ENCODE measurements around the gene HASPIN. TPM values are rescaled to one million over a fixed set of nuclear protein-coding genes. Genes with fewer than 3 reads are reported as not detected.

Gene HASPIN
- total RNA-seq, 1 donor from 2014 or later: 22.9 TPM

DNA sequence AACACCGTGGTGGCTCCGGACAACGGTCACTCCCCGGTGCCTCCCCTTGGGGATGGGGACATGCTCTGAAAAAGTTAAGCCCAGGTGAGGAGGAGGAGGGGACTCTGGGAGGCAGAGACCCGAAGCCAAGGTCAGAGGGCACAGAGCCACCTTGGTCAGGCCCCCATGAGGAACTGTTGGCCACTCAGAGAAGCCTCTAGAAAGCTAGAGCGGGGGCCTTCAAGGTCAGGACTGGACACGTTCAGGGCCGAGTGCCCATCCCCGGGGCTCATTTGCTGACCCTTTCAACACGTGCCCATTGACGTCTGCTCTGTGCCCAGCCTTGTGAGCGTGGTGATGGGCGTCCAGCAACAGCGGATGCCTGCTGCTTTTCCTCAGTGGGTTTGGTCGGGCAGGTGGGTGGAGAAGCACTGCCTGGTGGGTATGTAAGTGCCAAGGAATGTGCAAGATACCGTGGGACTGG lies 38.2 kb downstream of the HASPIN start:
- Mint-ChIP-seq H3K27ac (ENCODE audit: unreplicated experiment) (no peak overlapping the region), H3K4me1 (no peaks in the 10 kb centered on the region), H3K4me3 (no peak overlapping the region), H3K9me3 (peaks cover 5% of the 10 kb centered on the region), H3K36me3 (ENCODE audit: low read depth) (no peaks in the 10 kb centered on the region), H3K27me3 (ENCODE audit: low read depth) (no peaks in the 10 kb centered on the region)
- no peak for DNase-seq (ENCODE audit: low read depth, low spot score)
- no peak for TF ChIP-seq CTCF (conservative IDR thresholded peaks at IDR 0.05)

GRCh38 chr17:3762922-3763776 lies 39.4 kb downstream of the HASPIN start:
- Mint-ChIP-seq H3K4me1 (no peaks in the 10 kb centered on the region), H3K27me3 (ENCODE audit: low read depth) (no peaks in the 10 kb centered on the region), H3K4me3 (no peak overlapping the region), H3K27ac (ENCODE audit: unreplicated experiment) (no peak overlapping the region), H3K36me3 (ENCODE audit: low read depth) (no peaks in the 10 kb centered on the region), H3K9me3 (peaks cover 5% of the 10 kb centered on the region)
- TF ChIP-seq CTCF (conservative IDR thresholded peaks at IDR 0.05): no peak
- DNase-seq (ENCODE audit: low read depth, low spot score): no peak

- Mint-ChIP-seq H3K27me3 (ENCODE audit: low read depth) (no peaks in the 10 kb centered on the region), H3K4me3 (no peak overlapping the region), H3K27ac (ENCODE audit: unreplicated experiment) (no peak overlapping the region), H3K9me3 (peaks cover 5% of the 10 kb centered on the region), H3K4me1 (peaks cover 5% of the 10 kb centered on the region), H3K36me3 (ENCODE audit: low read depth) (no peaks in the 10 kb centered on the region)
- no peak for TF ChIP-seq CTCF (conservative IDR thresholded peaks at IDR 0.05)
- DNase-seq (ENCODE audit: low read depth, low spot score): no peak
These were observed 40.1 kb downstream of the HASPIN start for GRCh38 chr17:3763777-3764170.

DNA sequence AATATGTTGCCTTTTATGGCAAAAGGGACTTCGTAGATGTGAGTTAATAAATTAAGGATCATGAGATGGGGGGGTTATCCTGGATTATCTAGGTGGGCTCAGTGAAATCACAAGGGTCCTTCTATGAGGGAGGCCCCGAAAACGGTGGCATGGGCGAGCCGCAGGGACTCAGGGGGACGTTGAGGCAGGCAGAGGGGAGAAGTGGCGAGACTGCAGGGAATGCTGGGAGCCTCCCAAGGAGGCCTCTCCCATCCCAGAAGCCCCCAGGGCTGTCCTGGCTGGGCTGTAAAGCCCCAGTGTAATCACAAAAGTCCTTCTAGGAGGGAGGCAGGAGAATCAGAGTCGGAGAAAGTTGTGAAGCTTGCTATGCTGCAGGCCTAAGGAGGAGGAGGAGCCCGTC lies 42.3 kb downstream of the HASPIN start:
- H3K9me3 Mint-ChIP-seq: no peaks in the 10 kb centered on the region
- H3K4me3 Mint-ChIP-seq: no peak overlapping the region
- H3K27ac Mint-ChIP-seq (ENCODE audit: unreplicated experiment): no peak overlapping the region
- H3K4me1 Mint-ChIP-seq: peaks cover 8% of the 10 kb centered on the region
- H3K36me3 Mint-ChIP-seq (ENCODE audit: low read depth): no peaks in the 10 kb centered on the region
- H3K27me3 Mint-ChIP-seq (ENCODE audit: low read depth): no peaks in the 10 kb centered on the region
- no peak for TF ChIP-seq CTCF (conservative IDR thresholded peaks at IDR 0.05)
- no peak for DNase-seq (ENCODE audit: low read depth, low spot score)

DNA sequence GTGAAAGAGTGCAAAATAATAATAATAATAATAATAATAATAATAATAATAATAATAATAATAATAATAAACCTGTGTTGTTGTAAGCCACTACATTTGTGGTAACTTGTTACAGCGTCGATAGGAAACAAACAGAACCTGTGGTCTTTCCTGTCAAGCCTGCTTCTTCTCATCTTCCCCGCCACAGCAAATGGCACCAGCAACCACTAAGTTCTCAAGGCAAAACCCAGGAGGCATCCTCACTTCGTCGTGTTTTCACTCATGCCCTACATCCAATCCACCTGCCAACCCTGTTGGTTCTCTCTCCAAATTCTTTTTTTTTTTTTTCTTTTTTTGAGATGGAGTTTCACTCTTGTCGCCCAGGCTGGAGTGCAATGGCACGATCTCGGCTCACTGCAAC lies 43.1 kb downstream of the HASPIN start:
- no peaks in the 10 kb centered on the region for H3K9me3 Mint-ChIP-seq
- no peak for DNase-seq (ENCODE audit: low read depth, low spot score)
- no peaks in the 10 kb centered on the region for H3K27me3 Mint-ChIP-seq (ENCODE audit: low read depth)
- no peaks in the 10 kb centered on the region for H3K36me3 Mint-ChIP-seq (ENCODE audit: low read depth)
- no peak for TF ChIP-seq CTCF (conservative IDR thresholded peaks at IDR 0.05)
- no peak overlapping the region for H3K27ac Mint-ChIP-seq (ENCODE audit: unreplicated experiment)
- no peak overlapping the region for H3K4me3 Mint-ChIP-seq
- H3K4me1 Mint-ChIP-seq: peaks cover 12% of the 10 kb centered on the region
